ENCODE data around the gene ITFG1. TPM values are rescaled to one million over a fixed set of nuclear protein-coding genes. Genes with fewer than 3 reads are reported as not detected.
"Not testable (repeated sequence)": the region's sequence is repeated elsewhere in the genome, so short reads cannot be mapped to it uniquely, and the experiment has no call there.

Gene ITFG1
- total RNA-seq, 3 donors from 2014 or later: 42.3 to 55.2 (median 53.4) TPM

DNA sequence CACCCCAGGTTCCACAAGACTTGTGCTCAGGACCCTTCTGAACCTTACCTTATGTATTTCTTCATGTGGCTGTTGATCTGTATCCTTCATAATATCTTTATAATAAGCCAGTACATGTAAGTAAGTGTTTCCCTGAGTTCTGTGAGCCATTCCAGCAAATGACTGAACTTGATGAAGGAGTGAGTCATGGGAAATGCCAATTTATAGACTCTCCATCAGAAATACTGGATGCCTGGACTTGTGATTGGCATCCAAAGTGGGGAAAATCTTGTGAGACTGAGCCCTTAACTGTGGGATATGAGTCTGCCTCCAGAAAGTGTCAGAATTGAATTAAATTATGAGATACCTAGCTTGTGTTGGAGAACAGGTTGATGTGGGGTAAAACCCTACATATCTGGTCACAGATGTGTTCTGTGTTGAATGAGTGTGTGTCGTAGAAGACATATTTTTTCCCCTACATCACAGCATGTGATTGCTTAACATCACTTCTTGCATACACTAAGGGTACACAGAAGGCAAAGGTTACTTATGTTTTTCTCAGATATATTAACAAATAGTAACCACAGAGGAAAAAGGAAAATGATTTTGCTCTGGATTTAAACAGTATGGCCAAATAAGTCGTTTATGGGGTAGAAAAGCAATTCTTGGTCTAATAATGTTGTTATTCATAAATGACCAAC lies 247.0 kb downstream of the ITFG1 start:
- intact Hi-C loops (cut with DNase I; ENCODE audit: low total_unique reads): no loop called here
- no peak for DNase-seq (ENCODE audit: low spot score in 2 of 2)
- H3K27me3 ChIP-seq: no peaks in the 10 kb centered on the region
- H3K4me3 ChIP-seq: no peak overlapping the region
- TF ChIP-seq POLR2A (IDR thresholded peaks at IDR 0.05): no peak
- TF ChIP-seq, protein P1, sequence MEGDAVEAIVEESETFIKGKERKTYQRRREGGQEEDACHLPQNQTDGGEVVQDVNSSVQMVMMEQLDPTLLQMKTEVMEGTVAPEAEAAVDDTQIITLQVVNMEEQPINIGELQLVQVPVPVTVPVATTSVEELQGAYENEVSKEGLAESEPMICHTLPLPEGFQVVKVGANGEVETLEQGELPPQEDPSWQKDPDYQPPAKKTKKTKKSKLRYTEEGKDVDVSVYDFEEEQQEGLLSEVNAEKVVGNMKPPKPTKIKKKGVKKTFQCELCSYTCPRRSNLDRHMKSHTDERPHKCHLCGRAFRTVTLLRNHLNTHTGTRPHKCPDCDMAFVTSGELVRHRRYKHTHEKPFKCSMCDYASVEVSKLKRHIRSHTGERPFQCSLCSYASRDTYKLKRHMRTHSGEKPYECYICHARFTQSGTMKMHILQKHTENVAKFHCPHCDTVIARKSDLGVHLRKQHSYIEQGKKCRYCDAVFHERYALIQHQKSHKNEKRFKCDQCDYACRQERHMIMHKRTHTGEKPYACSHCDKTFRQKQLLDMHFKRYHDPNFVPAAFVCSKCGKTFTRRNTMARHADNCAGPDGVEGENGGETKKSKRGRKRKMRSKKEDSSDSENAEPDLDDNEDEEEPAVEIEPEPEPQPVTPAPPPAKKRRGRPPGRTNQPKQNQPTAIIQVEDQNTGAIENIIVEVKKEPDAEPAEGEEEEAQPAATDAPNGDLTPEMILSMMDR (IDR thresholded peaks at IDR 0.05): no peak
- TF ChIP-seq POLR2AphosphoS5 (IDR thresholded peaks at IDR 0.05): no peak
- no peak overlapping the region for H3K27ac ChIP-seq
- peaks cover 5% of the 10 kb centered on the region for H3K36me3 ChIP-seq
- peaks cover 0 to 10% of the 10 kb centered on the region in 2 donors for H3K9me3 ChIP-seq
- no peaks in the 10 kb centered on the region for H3K4me1 ChIP-seq

DNA sequence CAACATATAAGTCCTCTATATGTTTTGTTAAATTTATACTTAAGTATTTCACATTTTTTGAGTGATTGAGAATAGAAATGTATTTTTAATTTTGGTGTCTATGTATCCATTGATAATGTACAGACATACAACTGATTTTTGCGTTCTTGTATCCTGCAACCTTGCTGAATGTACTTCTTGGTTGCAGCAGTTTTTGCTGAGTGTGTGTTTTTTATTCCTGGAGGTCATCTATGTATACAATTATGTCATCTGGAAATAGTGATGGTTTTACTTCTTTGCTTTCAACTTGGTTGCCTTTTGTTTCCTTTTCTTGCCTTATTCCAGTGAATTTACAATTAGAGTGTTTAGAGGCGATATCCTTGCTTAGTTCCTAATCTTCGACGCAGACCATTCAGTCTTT lies 249.6 kb downstream of the ITFG1 start:
- H3K4me1 ChIP-seq: no peaks in the 10 kb centered on the region
- no peaks in the 10 kb centered on the region for H3K9me3 ChIP-seq
- no peak for DNase-seq (ENCODE audit: low spot score in 2 of 2)
- TF ChIP-seq POLR2AphosphoS5 (IDR thresholded peaks at IDR 0.05) (no peak), POLR2A (IDR thresholded peaks at IDR 0.05) (no peak)
- TF ChIP-seq, protein P1 (IDR thresholded peaks at IDR 0.05): no peak
- no peak overlapping the region for H3K27ac ChIP-seq
- no peaks in the 10 kb centered on the region for H3K27me3 ChIP-seq
- no peak overlapping the region for H3K4me3 ChIP-seq
- H3K36me3 ChIP-seq: peaks cover 5% of the 10 kb centered on the region
- intact Hi-C loops (cut with DNase I; ENCODE audit: low total_unique reads): no loop called here

DNA sequence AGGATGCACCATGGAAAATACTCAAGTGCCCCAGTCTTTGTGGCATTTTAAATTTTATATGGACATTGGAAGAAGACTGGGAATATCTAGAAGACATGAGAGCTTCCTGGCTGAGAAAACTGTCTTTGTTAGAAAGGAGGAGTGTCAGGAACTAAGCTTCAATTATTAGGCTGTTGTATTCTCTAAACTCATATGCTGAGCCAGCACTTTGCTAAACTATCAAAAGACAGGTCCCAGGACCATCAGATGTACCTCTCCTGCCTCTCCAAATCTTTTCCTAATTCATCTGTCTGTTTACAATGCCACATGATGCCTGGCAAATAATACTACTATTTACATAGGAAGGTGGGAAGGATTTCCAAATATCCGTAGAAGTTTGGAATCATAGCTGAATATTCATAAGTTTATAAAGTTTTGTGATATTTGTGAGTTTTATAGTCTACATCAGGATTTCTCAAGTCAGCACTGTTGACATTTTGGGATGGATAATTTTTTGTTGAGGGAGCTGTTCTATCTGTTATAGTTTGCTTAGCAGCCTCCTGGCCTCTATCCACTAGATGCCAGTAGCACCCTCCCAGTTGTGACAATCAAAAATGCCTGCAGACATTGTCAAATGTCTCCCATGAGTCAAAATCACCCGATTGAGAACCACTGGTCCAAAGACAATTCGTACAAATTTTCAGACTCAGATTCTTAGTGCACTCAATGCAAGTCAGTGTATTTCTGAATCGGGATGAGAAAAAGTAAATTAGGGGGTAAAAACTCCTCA lies 255.9 kb downstream of the ITFG1 start:
- intact Hi-C loops (cut with DNase I; ENCODE audit: low total_unique reads): no loop called here
- Histone ChIP-seq H3K4me1 (no peaks in the 10 kb centered on the region), H3K9me3 (no peaks in the 10 kb centered on the region), H3K36me3 (no peaks in the 10 kb centered on the region), H3K27me3 (no peaks in the 10 kb centered on the region), H3K27ac (no peak overlapping the region), H3K4me3 (no peak overlapping the region)
- TF ChIP-seq POLR2AphosphoS5 (IDR thresholded peaks at IDR 0.05): no peak
- no peak for TF ChIP-seq POLR2A (IDR thresholded peaks at IDR 0.05)
- TF ChIP-seq, protein P1 (IDR thresholded peaks at IDR 0.05): no peak
- DNase-seq (ENCODE audit: low spot score in 2 of 2): no peak

DNA sequence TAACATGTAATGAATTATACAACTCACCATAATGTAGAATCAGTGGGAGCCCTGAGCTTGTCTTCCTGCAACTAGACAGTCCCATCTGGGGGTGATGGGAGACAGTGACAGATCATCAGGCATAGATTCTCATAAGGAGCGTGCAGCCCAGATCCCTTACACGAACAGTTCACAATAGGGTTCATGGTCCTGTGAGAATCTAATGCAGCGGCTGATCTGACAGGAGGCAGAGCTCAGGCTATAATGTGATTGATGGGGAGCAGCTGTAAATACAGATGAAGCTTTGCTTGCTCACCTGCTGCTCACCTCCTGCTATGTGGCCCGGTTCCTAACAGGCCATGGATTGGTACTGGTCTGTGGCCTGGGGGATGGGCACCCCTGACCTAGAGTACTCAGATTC lies 257.4 kb downstream of the ITFG1 start:
- H3K4me3 ChIP-seq; H3K27me3 ChIP-seq; H3K9me3 ChIP-seq; H3K27ac ChIP-seq; H3K4me1 ChIP-seq; H3K36me3 ChIP-seq; DNase-seq (ENCODE audit: low spot score in 2 of 2); intact Hi-C loops (cut with DNase I; ENCODE audit: low total_unique reads): not testable (repeated sequence)

DNA sequence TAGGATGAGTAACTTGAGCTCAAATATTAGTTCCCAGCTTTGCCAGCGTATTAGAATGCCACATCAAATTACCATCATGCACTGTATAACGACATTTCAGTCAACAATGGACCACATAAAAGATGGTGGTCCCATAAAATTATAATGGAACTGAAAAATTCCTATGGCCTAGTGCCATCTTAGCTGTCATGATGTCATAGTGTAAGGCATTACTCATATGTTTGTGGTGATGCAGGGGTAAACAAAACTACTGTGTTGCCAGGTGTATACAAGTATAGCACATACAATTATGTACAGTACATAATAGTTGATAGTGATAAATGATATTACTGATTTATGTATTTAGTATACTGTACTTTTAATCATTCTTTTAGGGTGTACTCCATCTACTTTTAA lies 262.7 kb downstream of the ITFG1 start:
- intact Hi-C loops (cut with DNase I; ENCODE audit: low total_unique reads): no loop called here

More for the DNA sequence above, 262.7 kb downstream of the ITFG1 start:
- TF ChIP-seq POLR2A (IDR thresholded peaks at IDR 0.05) (no peak), POLR2AphosphoS5 (IDR thresholded peaks at IDR 0.05) (no peak)
- TF ChIP-seq, protein P1 (IDR thresholded peaks at IDR 0.05): no peak
- no peak for DNase-seq (ENCODE audit: low spot score in 2 of 2)
- no peak overlapping the region for H3K4me3 ChIP-seq
- H3K4me1 ChIP-seq: no peaks in the 10 kb centered on the region
- H3K9me3 ChIP-seq: no peaks in the 10 kb centered on the region
- no peaks in the 10 kb centered on the region for H3K36me3 ChIP-seq
- no peak overlapping the region for H3K27ac ChIP-seq
- no peaks in the 10 kb centered on the region for H3K27me3 ChIP-seq

All from breast epithelium (tissue), 4 donors.